SK-N-MC (cell line): ENCODE data around the gene GNAQ.

ENCODE experiments used
- EZH2 ChIP-seq: fragments of 200-600 bp; sonication (generic); IDR thresholded peaks from one replicate; pipeline ENCODE4 v1.6.1; 2017; ENCODE audit warnings: antibody characterized with exemption
- FOXP2 ChIP-seq: optimal IDR thresholded peaks from 2 replicates; pipeline ENCODE3; 2011; ENCODE audit warnings: mild to moderate bottlenecking, moderate library complexity; ENCODE audit not compliant: insufficient read depth; ENCODE audit errors: extremely low read length, control extremely low read depth
- POLR2AphosphoS5 ChIP-seq: IDR thresholded peaks from 2 replicates; pipeline ENCODE4 v1.6.1; 2012; ENCODE audit warnings: mild to moderate bottlenecking, low read depth, low read length, borderline replicate concordance

GRCh38 chr9:77677397-77677796 is 354.2 kb downstream of the GNAQ start:
- TF ChIP-seq POLR2AphosphoS5 (no peak), EZH2 (no peak), FOXP2 (no peak)
